SJCRH30 (cell line): ENCODE measurements around the gene TBC1D26. TPM values are rescaled to one million over a fixed set of nuclear protein-coding genes. Genes with fewer than 3 reads are reported as not detected.
"Not testable (repeated sequence)": the region's sequence is repeated elsewhere in the genome, so short reads cannot be mapped to it uniquely, and the experiment has no call there.

Source experiments
- DNase-seq, 2 experiments: peaks; one replicate each; pipeline ENCODE4 v3.0.0-alpha.2; 2015 to 2020
- H3K27ac ChIP-seq: fragments of 250-450 bp; sonication (Bioruptor Pico); 2 replicates; pipeline ENCODE4 v1.5.1; 2020; ENCODE audit warnings: mild to moderate bottlenecking, moderate library complexity
- H3K27me3 ChIP-seq: fragments of 250-450 bp; sonication (Bioruptor Pico); 2 replicates; pipeline ENCODE4 v1.5.1; 2020; ENCODE audit warnings: mild to moderate bottlenecking, moderate library complexity
- H3K36me3 ChIP-seq: fragments of 250-450 bp; sonication (Bioruptor Pico); 2 replicates; pipeline ENCODE4 v1.5.1; 2020; ENCODE audit warnings: mild to moderate bottlenecking, moderate library complexity
- H3K4me1 ChIP-seq: fragments of 250-450 bp; sonication (Bioruptor Pico); 2 replicates; pipeline ENCODE4 v1.5.1; 2020; ENCODE audit warnings: mild to moderate bottlenecking, moderate library complexity
- H3K4me3 ChIP-seq: fragments of 250-450 bp; sonication (Bioruptor Pico); 2 replicates; pipeline ENCODE4 v1.5.1; 2020; ENCODE audit warnings: mild to moderate bottlenecking, moderate library complexity
- H3K9me3 ChIP-seq: fragments of 250-450 bp; sonication (Bioruptor Pico); replicated peaks from 2 replicates; pipeline ENCODE4 v1.5.1; 2020; ENCODE audit warnings: mild to moderate bottlenecking, moderate library complexity
- total RNA-seq: library from RNA; depleted of rRNA; stranded (reverse); fragments of >200 nt; shearing (Covaris generic); gene quantifications from 2 replicates; pipeline ENCODE4 v1.2.3, GENCODE V29; 2014; rRNA removed

TBC1D26 gene
- total RNA-seq, 1 experiment from 2014 or later = 0.12 TPM

GRCh38 chr17:15779119-15779518 is 47.0 kb downstream of the TBC1D26 start:
- peaks cover 17% of the 10 kb centered on the region; the same call in 1 of the 2 replicates for H3K9me3 ChIP-seq
- H3K36me3 ChIP-seq = no peaks in the 10 kb centered on the region
- no peak overlapping the region for H3K27ac ChIP-seq
- no peak overlapping the region for H3K4me3 ChIP-seq
- H3K4me1 ChIP-seq = no peaks in the 10 kb centered on the region
- DNase-seq = no peak
- H3K27me3 ChIP-seq = no peaks in the 10 kb centered on the region

DNA sequence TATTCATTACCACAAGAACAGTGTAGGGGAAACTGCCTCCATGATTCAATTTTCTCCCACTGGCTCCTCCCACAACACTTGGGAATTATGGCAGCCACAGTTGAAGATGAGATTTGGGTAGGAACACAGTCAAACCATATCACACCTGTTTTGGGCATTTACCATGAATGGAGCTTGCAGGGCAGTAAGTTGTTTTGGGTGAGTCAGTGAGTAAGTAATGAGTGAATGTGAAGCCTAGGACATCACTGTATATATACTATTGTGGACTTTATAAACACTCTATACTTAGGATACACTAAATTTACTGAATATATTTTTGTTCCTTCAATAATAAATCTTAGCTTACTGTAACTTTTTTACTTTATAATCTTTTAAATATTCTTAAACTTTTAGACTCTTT is 48.1 kb downstream of the TBC1D26 start:
- Histone ChIP-seq H3K36me3 (no peaks in the 10 kb centered on the region), H3K4me3 (no peak overlapping the region), H3K27me3 (no peaks in the 10 kb centered on the region; the same call in 1 of the 2 replicates), H3K9me3 (peaks cover 19% of the 10 kb centered on the region; the same call in 1 of the 2 replicates), H3K27ac (no peak overlapping the region), H3K4me1 (no peaks in the 10 kb centered on the region)
- no peak for DNase-seq

- Histone ChIP-seq H3K9me3 (0 out of 2 replicates have a peak, but pooled peaks cover 10% of the 10 kb centered on the region), H3K27ac (no peak overlapping the region), H3K36me3 (no peaks in the 10 kb centered on the region), H3K27me3 (no peaks in the 10 kb centered on the region; the same call in 1 of the 2 replicates), H3K4me3 (no peak overlapping the region), H3K4me1 (no peaks in the 10 kb centered on the region)
- no peak for DNase-seq
Measured at GRCh38 chr17:15782866-15783265, 50.8 kb downstream of the TBC1D26 start.

DNA sequence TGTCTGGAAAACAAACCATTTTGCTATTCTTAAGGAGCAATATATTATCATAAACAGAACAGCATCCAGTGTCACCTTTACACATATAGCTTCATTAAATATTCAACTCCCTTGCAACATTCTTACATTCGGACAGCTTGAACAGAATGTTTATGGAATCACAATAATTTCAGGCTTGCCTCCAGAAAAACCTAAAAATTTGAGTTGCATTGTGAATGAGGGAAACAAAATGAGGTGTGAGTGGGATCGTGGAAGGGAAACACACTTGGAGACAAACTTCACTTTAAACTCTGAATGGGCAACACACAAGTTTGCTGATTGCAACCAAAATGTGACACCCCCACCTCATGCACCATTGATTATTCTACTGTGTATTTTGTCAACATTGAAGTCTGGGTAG is 51.4 kb downstream of the TBC1D26 start:
- no peak for DNase-seq
- Histone ChIP-seq H3K4me3 (no peak overlapping the region), H3K36me3 (no peaks in the 10 kb centered on the region), H3K9me3 (0 out of 2 replicates have a peak, but pooled peaks cover 10% of the 10 kb centered on the region), H3K27ac (no peak overlapping the region), H3K4me1 (no peaks in the 10 kb centered on the region), H3K27me3 (no peaks in the 10 kb centered on the region; the same call in 1 of the 2 replicates)

DNA sequence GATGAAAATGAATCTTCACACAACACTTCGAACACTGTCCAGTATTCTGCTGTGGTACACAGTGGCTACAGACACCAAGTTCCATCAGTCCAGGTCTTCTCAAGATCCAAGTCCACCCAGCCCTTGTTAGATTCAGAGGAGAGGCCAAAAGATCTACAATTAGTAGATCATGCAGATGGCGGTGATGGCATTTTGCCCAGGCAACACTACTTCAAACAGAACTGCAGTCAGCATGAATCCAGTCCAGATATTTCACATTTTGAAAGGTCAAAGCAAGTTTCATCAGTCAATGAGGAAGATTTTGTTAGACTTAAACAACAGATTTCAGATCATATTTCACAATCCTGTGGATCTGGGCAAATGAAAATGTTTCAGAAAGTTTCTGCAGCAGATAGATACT is 52.3 kb downstream of the TBC1D26 start:
- not testable (repeated sequence) for H3K27ac ChIP-seq, H3K36me3 ChIP-seq, H3K4me3 ChIP-seq, H3K4me1 ChIP-seq, DNase-seq, H3K27me3 ChIP-seq
- 0 out of 2 replicates have a peak, but pooled peaks cover 10% of the 10 kb centered on the region for H3K9me3 ChIP-seq

DNA sequence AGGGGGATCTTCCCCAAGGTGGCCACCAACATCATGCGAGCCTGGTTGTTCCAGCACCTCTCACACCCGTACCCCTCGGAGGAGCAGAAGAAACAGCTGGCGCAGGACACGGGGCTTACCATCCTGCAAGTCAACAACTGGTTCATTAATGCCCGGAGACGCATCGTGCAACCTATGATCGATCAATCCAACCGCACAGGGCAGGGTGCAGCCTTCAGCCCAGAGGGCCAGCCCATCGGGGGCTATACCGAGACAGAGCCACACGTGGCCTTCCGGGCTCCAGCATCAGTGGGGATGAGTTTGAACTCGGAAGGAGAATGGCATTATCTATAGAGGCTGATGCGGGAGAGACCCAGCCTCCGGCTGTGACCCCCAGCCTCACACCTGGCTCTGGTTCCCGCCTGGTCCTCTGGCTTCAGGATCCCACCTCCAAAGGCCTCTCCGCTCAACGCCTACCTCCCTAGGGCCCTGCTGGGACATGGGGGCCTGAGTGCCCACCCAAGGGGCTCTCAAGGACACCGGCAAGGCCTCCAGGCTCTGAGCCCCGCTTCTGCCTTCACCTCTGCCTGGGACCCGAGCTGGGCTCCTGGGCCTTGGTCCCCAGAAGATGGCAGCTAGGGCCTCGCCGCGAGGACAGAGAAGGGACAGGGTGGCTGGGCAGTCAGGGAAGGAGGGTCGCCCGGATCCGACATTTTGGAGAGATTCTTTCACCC is 55.4 kb downstream of the TBC1D26 start:
- not testable (repeated sequence) for DNase-seq, H3K9me3 ChIP-seq, H3K27ac ChIP-seq, H3K4me3 ChIP-seq, H3K4me1 ChIP-seq, H3K27me3 ChIP-seq, H3K36me3 ChIP-seq

GRCh38 chr17:15788365-15788764 is 56.3 kb downstream of the TBC1D26 start:
- not testable (repeated sequence) for H3K9me3 ChIP-seq, H3K27me3 ChIP-seq, H3K36me3 ChIP-seq, H3K27ac ChIP-seq, H3K4me3 ChIP-seq, DNase-seq, H3K4me1 ChIP-seq

Other genes with a start within 250 kb of the TBC1D26 start
- 0.48 and 1.4 TPM in 2 replicates for gene TVP23C, start 168.8 kb upstream of the TBC1D26 start, total RNA-seq
- gene FBXW10B, start 112.6 kb upstream of the TBC1D26 start, total RNA-seq = 0.10 and 0.12 TPM in 2 replicates
- 36.5 and 40.8 TPM in 2 replicates for gene TRIM16, start 48.0 kb upstream of the TBC1D26 start, total RNA-seq
- 164 and 212 TPM in 2 replicates for gene ZNF286A, start 32.5 kb upstream of the TBC1D26 start, total RNA-seq
- 15.1 TPM in 2 replicates for gene ADORA2B, start 212.8 kb downstream of the TBC1D26 start, total RNA-seq